Fibroblast of skin of left biceps (primary cell): ENCODE measurements around the gene RAB2B.

ENCODE experiments used
- DNase-seq, 2 experiments: peaks; one replicate each; pipeline ENCODE4 v3.0.0-alpha.2; 2013; ENCODE audit warnings: low read depth in 2 of 2

RAB2B gene

GRCh38 chr14:21476925-21477681, at the start of gene RAB2B, which contains the start of gene TOX4:
TSS of gene RAB2B (minus strand) at chr14:21476959. CDS start at chr14:21476872, 87 bp downstream.
TSS of gene TOX4 (plus strand) at chr14:21477195. CDS start at chr14:21477279, 84 bp downstream.
- DNase-seq: peak; percentile 95 to 96

- DNase-seq: peak; percentile 23 to 37
Observed at GRCh38 chr14:21525962-21526671, 49.4 kb upstream of the RAB2B start, which contains the start of gene SALL2. TSS of gene SALL2 (minus strand) at chr14:21526346. CDS start at chr14:21526127, 219 bp downstream.

DNA sequence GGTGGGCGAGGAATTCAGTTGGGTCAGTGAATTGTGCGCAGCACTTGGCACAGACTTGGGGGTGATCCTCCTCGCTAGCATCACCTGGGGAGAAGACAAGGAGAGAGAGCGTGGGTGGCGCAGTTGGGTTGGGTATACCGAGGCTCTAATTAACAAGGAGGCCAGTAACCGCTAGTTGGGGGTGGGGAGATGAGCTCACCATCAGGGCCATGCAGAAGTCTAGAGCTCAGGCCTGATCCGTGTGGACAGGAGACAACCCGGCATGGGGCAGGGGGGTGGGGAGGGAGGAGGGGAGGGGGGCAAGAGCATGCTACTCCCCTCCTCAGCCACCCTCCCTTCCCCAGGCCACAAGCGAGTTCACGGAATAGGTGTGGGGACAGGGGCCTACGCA, 48.8 kb upstream of the RAB2B start:
- no peak for DNase-seq

DNA sequence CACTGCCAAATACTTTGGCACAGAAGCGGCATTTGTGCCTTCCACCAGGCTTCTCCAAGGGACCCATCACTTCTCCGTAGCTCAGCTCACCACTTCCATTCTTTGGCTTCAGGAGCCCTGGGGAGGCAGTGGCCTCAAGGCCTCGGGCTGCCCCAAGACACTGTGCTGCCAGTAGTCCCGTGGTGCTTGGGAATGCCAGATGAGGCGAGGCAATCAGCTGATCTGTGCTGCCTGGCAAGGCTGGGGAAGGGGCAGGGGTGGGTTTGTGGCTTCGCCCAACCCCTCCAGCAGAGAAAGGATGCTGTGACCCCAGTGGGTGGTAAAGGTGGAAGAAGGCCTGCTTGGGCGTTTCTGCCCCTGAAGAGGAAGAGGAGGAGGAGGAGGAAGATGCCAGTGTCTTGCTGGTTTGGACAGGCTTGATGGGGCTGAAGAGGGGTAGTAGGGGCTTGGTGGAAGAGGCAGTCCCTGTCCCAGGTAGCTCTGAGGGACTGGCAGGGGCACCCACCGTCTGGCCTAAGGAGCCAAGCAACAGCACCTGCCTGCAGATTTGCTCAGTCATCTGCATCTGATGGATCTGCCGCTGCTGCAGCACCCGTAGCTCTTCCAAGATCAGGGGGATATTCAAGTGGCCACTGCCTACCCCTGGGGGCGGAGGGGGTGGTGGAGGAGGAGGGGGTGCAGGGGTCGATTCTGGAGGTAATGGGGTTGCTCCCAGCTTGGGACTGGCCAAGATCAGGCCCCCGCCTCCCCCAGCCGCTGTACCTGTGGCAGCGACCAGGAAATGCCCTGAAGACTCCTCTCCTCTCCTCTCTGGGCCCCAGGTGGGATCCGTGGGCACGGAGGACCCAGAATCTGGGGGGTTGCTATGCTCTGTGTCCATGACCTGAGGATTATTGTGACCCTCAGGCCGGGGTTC, 48.1 kb upstream of the RAB2B start:
- DNase-seq: no peak

GRCh38 chr14:21523203-21523602, 46.4 kb upstream of the RAB2B start:
- DNase-seq: no peak

GRCh38 chr14:21521501-21521900, 44.7 kb upstream of the RAB2B start:
- DNase-seq: peak in 1 of 2 experiments; percentile 37

- no peak for DNase-seq
Observed at GRCh38 chr14:21520767-21521166, 44.0 kb upstream of the RAB2B start.

GRCh38 chr14:21518725-21519124, 42.0 kb upstream of the RAB2B start:
- no peak for DNase-seq

- DNase-seq: no peak
Observed at GRCh38 chr14:21514341-21514740, 37.6 kb upstream of the RAB2B start.

DNA sequence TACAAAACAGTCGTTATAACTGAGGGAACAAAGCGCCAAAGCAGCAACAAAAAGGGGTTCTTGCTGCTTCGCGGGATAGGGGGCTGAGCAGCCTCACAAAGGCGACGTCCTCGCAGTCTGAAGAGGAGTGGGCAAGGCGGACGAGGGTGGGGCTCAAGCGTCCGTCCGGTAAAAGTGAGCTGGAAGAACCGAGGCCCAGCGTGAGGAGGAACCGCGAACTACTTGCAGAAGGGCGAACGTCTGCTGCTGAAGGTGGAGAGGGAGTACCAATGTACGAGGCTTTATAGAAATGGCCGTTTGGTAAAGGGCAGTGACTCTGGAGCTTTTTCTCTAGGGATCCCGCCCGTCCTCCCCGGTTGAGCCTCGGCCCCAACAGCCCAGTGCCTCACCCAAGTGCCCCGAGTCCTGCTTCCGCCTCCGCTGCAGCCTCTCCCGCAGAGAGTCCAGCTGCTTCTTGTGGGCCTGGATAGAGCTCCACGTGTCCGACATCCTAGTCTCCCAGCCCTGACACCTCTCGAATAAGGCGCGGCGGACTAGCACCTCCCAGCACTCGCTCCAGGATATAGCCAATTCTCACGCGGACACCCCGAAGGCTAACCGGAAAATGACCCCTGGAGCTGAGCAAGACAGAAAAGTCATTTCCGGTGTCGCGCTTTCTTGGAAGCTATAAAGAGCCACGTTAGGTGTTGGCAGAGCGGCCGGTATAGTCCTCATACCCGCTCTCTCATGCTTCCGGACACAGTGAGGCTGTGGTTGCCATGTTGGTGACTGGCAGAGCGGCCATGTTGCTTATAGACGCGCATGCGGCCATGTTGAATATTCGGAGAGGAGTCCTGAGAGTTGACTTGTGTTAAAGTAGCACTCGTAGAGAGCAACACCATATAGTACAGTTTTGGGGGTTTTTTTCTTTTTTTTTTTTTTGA, 34.2 kb upstream of the RAB2B start, which contains the start of gene METTL3:
Gene METTL3, minus strand, starts transcription at position 606 of the 923 bp plus-strand sequence. Its CDS starts 117 bp downstream, at position 489.
- DNase-seq: peak; percentile 96 to 97

DNA sequence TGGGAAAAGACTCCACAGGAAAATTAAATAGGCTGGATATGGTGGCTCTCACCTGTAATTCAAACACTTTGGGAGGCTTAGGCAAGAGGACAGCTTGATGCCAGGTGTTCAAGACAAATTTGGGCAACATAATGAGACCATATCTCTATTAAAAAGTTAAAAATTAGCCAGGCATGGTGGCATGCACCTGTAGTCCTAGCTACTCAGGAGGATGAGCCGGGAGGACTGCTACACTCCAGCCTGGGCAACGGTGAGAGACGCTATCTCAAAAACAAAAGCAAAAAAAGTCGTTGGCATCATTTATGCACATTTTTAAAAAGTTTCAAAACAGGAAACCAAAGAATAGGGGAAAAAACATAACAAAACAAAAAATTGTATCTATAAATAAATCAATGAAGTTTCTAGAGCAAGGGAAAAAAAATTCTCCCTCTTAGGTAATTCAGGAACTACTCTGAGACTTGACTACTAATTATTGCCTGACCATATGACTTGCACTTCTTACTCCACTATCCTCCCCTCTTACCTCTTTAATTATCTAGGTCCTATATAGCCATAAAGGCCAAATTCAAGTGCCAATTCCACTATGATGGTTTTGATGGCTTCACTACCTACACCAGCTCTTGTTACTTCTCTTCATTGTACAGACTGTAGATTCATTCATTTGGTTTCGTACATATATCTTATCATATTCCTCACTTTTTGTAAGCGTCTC, 32.8 kb upstream of the RAB2B start:
- no peak for DNase-seq

DNA sequence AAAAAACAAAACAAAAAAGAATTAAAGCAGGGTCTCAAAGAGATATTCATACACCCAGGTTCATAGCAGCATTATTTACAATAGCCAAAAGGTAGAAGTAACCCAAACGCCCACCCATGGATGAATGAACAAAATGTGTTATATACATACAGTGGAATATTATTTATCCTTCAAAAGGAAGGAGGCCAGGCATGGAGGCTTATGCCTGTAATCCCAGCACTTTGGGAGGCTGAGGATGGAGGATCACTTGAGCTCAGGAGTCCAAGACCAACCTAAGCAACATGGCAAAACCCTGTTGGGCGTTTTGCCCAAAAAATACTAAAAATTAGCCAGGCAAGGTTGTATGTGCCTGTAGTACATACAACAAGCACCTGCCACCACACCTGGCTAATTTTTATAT, 29.8 kb upstream of the RAB2B start:
- DNase-seq: no peak

DNA sequence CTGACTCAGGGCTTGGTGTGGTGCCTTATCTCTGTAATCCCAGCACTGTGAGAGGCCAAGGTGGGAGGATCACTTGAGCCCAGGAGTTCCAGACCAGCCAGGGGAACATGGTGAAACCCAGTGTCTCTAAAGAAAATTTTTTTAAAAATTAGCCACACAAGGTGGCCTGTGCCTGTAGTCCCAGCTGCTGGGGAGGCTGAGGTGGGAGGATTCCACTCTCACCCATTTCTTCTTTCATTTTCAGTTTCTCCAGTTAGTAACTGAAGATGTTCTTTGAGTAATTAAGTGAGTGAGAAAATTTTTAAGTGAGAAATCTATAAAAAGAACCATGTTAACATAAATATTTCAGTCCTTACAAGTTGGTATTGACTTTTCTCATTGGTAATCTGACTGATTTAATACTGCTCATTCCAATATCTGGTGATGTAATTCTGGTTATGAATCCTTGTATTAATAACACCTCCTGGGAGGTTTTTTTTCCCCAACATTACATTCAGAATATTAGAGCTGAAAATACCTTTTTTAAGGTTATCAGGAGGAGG, 28.3 kb upstream of the RAB2B start:
- no peak for DNase-seq

DNA sequence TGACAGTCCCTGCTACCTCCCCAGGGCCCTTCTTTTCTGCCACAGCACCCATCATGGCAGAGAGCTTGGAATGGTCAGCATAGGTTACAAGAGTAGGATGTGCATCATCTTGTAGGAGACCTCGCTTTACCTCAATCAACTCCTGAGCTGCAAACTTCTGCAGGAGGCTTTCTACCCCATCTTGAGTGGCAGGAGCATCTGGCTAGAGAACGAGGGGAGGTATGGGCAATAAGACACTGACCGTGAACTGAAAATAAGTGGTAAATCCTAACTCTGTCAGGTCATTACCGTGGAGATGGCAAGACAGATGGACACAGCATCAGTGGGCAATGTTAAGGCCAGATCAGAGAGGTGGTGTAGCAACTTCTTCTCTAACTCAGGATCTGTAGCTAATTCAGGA, 26.6 kb upstream of the RAB2B start:
- no peak for DNase-seq

- DNase-seq: no peak
Observed at GRCh38 chr14:21501568-21501967, 24.8 kb upstream of the RAB2B start.

- no peak for DNase-seq
Observed at GRCh38 chr14:21498540-21499526, 22.1 kb upstream of the RAB2B start.

DNA sequence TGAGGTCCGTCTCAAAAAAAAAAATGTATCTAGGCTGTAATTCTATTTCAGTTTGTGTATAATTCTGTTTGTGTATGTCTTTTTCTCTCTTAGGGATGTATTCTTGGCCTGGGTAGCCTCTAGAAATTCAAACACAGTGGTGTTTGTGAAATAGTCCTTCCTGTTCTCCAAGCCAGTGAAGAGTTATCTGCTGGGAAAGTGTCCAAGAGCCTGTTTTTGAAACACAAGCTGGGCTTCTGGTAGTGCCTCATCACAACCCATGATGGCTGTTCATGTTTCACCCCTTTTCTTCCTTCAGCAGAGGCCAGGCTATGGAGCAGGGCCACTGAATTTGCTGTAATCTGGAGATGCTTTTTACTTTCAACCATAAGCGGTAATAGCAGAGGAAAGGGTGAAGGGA, 19.7 kb upstream of the RAB2B start:
- DNase-seq: no peak
